ENCODE data around the gene KIF3C.

The KIF3C gene

GRCh38 chr2:25951071-25951547 is 31.2 kb downstream of the KIF3C start:
- H3K36me3 ChIP-seq (ENCODE audit: control insufficient read depth, insufficient read depth, low read length), result no peaks in the 10 kb centered on the region
- H3K4me1 ChIP-seq (ENCODE audit: control insufficient read depth, insufficient read depth, low read length), result no peaks in the 10 kb centered on the region
- no peak overlapping the region for H3K9ac ChIP-seq (ENCODE audit: low read length)
- H3K27me3 ChIP-seq (ENCODE audit: control insufficient read depth, insufficient read depth, low read length), result no peaks in the 10 kb centered on the region
- no peak overlapping the region for H3K4me3 ChIP-seq (ENCODE audit: low read length)
- H3K27ac ChIP-seq (ENCODE audit: low read depth, low read length), result no peak overlapping the region

DNA sequence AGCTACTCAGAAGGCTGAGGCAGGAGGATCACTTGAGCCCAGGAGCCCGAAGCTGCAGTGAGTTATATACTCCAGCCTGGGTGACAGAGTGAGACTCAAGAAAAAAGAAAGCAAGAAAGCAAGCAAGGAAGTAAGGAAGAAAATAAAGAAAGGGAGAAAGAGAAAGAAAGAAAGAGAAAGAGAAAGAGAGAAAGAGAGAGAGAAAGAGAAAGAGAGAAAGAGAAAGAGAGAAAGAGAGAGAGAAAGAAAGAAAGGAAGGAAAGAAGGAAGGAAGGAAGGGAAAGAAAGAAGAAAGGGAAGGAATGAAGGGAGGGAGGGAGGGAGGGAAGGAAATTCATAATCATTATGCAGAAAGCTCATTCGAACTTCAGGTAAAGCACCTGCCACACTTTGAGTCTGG is 33.9 kb downstream of the KIF3C start:
- no peaks in the 10 kb centered on the region for H3K4me1 ChIP-seq (ENCODE audit: control insufficient read depth, insufficient read depth, low read length)
- no peak overlapping the region for H3K9ac ChIP-seq (ENCODE audit: low read length)
- no peaks in the 10 kb centered on the region for H3K36me3 ChIP-seq (ENCODE audit: control insufficient read depth, insufficient read depth, low read length)
- no peak overlapping the region for H3K4me3 ChIP-seq (ENCODE audit: low read length)
- H3K27me3 ChIP-seq (ENCODE audit: control insufficient read depth, insufficient read depth, low read length), result no peaks in the 10 kb centered on the region
- H3K27ac ChIP-seq (ENCODE audit: low read depth, low read length), result no peak overlapping the region

DNA sequence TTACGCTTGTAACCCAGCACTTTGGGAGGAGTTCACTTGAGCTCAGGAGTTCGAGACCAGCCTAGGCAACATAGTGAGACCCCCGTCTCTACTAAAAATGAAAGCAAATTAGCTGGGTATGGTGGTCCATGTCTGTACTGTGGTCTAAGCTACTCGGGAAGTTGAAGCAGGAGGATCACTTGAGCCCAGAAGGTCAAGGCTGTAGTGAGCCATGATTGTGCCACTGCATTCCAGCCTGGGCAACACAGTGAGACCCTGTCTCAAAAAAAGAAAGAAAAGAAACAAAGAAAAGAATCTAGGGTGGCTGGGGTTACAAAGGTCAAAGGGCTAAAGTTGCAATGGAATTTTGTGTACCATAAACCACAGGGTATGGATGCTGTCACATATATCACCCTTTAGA is 41.3 kb downstream of the KIF3C start:
- no peak overlapping the region for H3K27ac ChIP-seq (ENCODE audit: low read depth, low read length)
- H3K36me3 ChIP-seq (ENCODE audit: control insufficient read depth, insufficient read depth, low read length), result no peaks in the 10 kb centered on the region
- no peak overlapping the region for H3K4me3 ChIP-seq (ENCODE audit: low read length)
- no peaks in the 10 kb centered on the region for H3K4me1 ChIP-seq (ENCODE audit: control insufficient read depth, insufficient read depth, low read length)
- no peak overlapping the region for H3K9ac ChIP-seq (ENCODE audit: low read length)
- no peaks in the 10 kb centered on the region for H3K27me3 ChIP-seq (ENCODE audit: control insufficient read depth, insufficient read depth, low read length)

DNA sequence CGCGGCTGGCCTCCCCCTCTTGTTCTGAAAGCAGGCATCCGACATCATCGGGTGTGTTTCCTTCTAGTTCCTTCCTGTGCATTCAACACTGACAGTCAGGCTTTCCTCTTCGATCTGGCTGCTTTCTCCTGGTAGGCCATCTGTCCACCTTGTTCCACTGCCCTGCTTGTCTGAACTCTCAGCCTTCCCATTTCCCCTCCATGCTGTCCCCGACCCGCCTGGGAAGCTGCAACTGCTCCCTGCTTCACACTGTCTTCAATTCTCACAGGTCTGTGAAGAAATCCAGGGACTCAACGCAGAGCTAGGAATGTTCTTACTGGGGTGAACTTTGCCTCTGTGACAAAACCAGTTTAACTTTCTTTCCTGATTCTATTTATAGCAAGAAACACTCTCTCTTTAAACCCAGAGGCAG is 43.0 kb downstream of the KIF3C start:
- no peak overlapping the region for H3K27ac ChIP-seq (ENCODE audit: low read depth, low read length)
- H3K9ac ChIP-seq (ENCODE audit: low read length), result no peak overlapping the region
- H3K4me1 ChIP-seq (ENCODE audit: control insufficient read depth, insufficient read depth, low read length), result no peaks in the 10 kb centered on the region
- no peaks in the 10 kb centered on the region for H3K27me3 ChIP-seq (ENCODE audit: control insufficient read depth, insufficient read depth, low read length)
- no peak overlapping the region for H3K4me3 ChIP-seq (ENCODE audit: low read length)
- no peaks in the 10 kb centered on the region for H3K36me3 ChIP-seq (ENCODE audit: control insufficient read depth, insufficient read depth, low read length)

- Histone ChIP-seq H3K27me3 (ENCODE audit: control insufficient read depth, insufficient read depth, low read length) (no peaks in the 10 kb centered on the region), H3K27ac (ENCODE audit: low read depth, low read length) (no peak overlapping the region), H3K9ac (ENCODE audit: low read length) (no peak overlapping the region), H3K36me3 (ENCODE audit: control insufficient read depth, insufficient read depth, low read length) (no peaks in the 10 kb centered on the region), H3K4me1 (ENCODE audit: control insufficient read depth, insufficient read depth, low read length) (no peaks in the 10 kb centered on the region), H3K4me3 (ENCODE audit: low read length) (no peak overlapping the region)
Measured at GRCh38 chr2:25938345-25938744, 44.0 kb downstream of the KIF3C start.

GRCh38 chr2:25936889-25937545 is 45.3 kb downstream of the KIF3C start:
- H3K27ac ChIP-seq (ENCODE audit: low read depth, low read length), result no peak overlapping the region
- no peaks in the 10 kb centered on the region for H3K36me3 ChIP-seq (ENCODE audit: control insufficient read depth, insufficient read depth, low read length)
- no peak overlapping the region for H3K4me3 ChIP-seq (ENCODE audit: low read length)
- no peak overlapping the region for H3K9ac ChIP-seq (ENCODE audit: low read length)
- H3K27me3 ChIP-seq (ENCODE audit: control insufficient read depth, insufficient read depth, low read length), result no peaks in the 10 kb centered on the region
- H3K4me1 ChIP-seq (ENCODE audit: control insufficient read depth, insufficient read depth, low read length), result no peaks in the 10 kb centered on the region

- Histone ChIP-seq H3K27me3 (ENCODE audit: control insufficient read depth, insufficient read depth, low read length) (no peaks in the 10 kb centered on the region), H3K4me3 (ENCODE audit: low read length) (no peak overlapping the region), H3K4me1 (ENCODE audit: control insufficient read depth, insufficient read depth, low read length) (no peaks in the 10 kb centered on the region), H3K27ac (ENCODE audit: low read depth, low read length) (no peak overlapping the region), H3K36me3 (ENCODE audit: control insufficient read depth, insufficient read depth, low read length) (peaks cover 4% of the 10 kb centered on the region), H3K9ac (ENCODE audit: low read length) (no peak overlapping the region)
Measured at GRCh38 chr2:25933622-25934021, 48.7 kb downstream of the KIF3C start.

- no peaks in the 10 kb centered on the region for H3K4me1 ChIP-seq (ENCODE audit: control insufficient read depth, insufficient read depth, low read length)
- H3K4me3 ChIP-seq (ENCODE audit: low read length), result no peak overlapping the region
- H3K27me3 ChIP-seq (ENCODE audit: control insufficient read depth, insufficient read depth, low read length), result no peaks in the 10 kb centered on the region
- H3K9ac ChIP-seq (ENCODE audit: low read length), result no peak overlapping the region
- H3K36me3 ChIP-seq (ENCODE audit: control insufficient read depth, insufficient read depth, low read length), result peaks cover 7% of the 10 kb centered on the region
- H3K27ac ChIP-seq (ENCODE audit: low read depth, low read length), result no peak overlapping the region
Measured at GRCh38 chr2:25929789-25930473, 52.4 kb downstream of the KIF3C start.

DNA sequence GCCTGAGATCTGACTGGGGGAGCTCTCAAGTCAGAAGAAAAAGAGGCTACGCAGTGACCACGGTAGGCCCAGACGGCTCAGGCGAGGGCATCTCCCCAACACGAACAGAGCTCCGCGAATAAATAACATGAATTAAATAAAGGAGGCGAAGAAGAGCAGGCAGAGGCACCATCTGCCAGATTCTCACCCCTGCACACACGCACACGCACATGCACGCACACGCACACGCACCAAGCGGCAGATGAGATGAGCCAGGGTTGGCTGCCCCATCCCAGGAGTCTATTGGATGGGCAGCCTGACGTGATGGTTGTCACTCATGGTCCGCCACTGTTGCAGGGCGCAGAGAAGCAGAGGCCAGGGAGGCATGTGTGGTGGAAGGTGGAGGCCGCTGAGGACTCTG is 53.6 kb downstream of the KIF3C start:
- H3K27me3 ChIP-seq (ENCODE audit: control insufficient read depth, insufficient read depth, low read length), result no peaks in the 10 kb centered on the region
- no peak overlapping the region for H3K27ac ChIP-seq (ENCODE audit: low read depth, low read length)
- H3K4me3 ChIP-seq (ENCODE audit: low read length), result no peak overlapping the region
- H3K36me3 ChIP-seq (ENCODE audit: control insufficient read depth, insufficient read depth, low read length), result peaks cover 7% of the 10 kb centered on the region
- no peak overlapping the region for H3K9ac ChIP-seq (ENCODE audit: low read length)
- H3K4me1 ChIP-seq (ENCODE audit: control insufficient read depth, insufficient read depth, low read length), result no peaks in the 10 kb centered on the region

- H3K4me3 ChIP-seq (ENCODE audit: low read length), result no peak overlapping the region
- H3K9ac ChIP-seq (ENCODE audit: low read length), result no peak overlapping the region
- H3K36me3 ChIP-seq (ENCODE audit: control insufficient read depth, insufficient read depth, low read length), result peaks cover 7% of the 10 kb centered on the region
- no peaks in the 10 kb centered on the region for H3K4me1 ChIP-seq (ENCODE audit: control insufficient read depth, insufficient read depth, low read length)
- H3K27me3 ChIP-seq (ENCODE audit: control insufficient read depth, insufficient read depth, low read length), result no peaks in the 10 kb centered on the region
- no peak overlapping the region for H3K27ac ChIP-seq (ENCODE audit: low read depth, low read length)
Measured at GRCh38 chr2:25926984-25927756, 55.1 kb downstream of the KIF3C start.

DNA sequence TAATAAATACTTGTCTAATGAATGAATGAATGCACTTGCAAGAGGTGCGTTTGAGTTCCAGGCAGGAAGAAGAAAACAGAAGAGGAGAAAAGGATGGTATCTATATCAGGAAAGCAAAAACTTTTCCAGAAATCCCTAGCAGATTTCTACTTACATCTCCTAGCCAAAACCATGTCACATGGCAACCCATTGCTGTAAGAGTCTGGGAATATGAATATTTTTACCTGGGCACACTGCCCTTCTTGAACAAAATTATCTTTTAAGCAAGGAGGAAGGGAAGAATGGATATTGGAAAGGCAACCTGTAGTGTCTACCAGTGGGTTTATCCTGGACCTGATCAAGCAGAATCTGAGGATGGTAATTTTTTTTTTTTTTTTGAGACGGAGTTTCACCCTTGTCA is 59.8 kb downstream of the KIF3C start:
- Histone ChIP-seq H3K27ac (ENCODE audit: low read depth, low read length) (no peak overlapping the region), H3K27me3 (ENCODE audit: control insufficient read depth, insufficient read depth, low read length) (no peaks in the 10 kb centered on the region), H3K9ac (ENCODE audit: low read length) (no peak overlapping the region), H3K4me1 (ENCODE audit: control insufficient read depth, insufficient read depth, low read length) (no peaks in the 10 kb centered on the region), H3K4me3 (ENCODE audit: low read length) (no peak overlapping the region), H3K36me3 (ENCODE audit: control insufficient read depth, insufficient read depth, low read length) (no peaks in the 10 kb centered on the region)

DNA sequence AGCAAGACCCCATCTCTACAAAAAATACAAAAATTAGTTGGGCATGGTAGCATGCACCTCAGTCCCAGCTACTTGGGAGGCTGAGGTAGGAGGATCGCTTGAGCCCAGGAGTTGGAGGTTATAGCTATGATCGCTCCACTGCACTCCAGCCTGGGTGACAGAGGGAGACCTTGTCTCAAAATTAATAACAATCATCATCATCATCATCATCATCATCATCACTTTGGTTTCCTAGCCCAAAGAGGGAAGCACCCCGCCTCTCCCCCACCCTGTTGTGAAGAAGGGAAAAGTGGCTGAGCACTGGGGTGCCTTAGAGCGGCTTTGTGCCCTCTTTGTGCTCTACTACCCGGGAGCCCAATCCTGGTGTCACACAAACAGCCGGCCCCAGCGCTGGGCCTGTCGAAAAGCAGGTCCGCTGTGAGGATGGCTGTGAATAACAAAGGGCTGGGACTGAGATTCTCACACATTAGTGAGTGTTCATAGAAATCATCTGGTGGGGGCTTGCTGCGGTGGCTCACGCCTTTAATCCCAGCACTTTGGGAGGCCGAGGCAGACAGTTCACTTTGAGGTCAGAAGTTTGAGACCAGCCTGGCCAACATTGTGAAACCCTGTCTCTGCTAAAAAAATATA is 61.4 kb downstream of the KIF3C start:
- H3K4me1 ChIP-seq (ENCODE audit: control insufficient read depth, insufficient read depth, low read length), result no peaks in the 10 kb centered on the region
- no peak overlapping the region for H3K9ac ChIP-seq (ENCODE audit: low read length)

More for the DNA sequence above, 61.4 kb downstream of the KIF3C start:
- Histone ChIP-seq H3K27me3 (ENCODE audit: control insufficient read depth, insufficient read depth, low read length) (no peaks in the 10 kb centered on the region), H3K27ac (ENCODE audit: low read depth, low read length) (no peak overlapping the region), H3K4me3 (ENCODE audit: low read length) (no peak overlapping the region), H3K36me3 (ENCODE audit: control insufficient read depth, insufficient read depth, low read length) (no peaks in the 10 kb centered on the region)

Data from rectal smooth muscle tissue (tissue), 1 donor.